ENCODE data around the gene THUMPD1. TPM values are rescaled to one million over a fixed set of nuclear protein-coding genes. Genes with fewer than 3 reads are reported as not detected.

Gene THUMPD1
- total RNA-seq, 1 experiment from 2014 or later, result 33.9 TPM

DNA sequence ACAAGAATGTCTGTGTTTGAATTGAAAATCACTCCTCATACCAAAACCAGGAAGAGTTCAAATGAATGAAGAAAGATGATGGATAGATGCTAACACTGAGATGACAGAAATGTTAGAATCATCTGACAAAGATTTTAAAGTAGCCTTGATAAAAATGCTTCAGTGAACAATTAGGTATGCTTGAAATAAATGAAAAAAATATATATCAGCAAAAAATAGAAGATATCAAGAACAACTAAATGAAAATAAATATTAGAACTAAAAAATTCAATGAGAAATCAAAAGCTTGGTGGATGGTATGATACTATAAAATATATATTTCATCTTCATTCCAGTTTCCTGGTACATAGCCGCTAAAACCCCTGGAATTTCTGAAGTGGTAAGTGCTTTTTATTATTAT is 13.6 kb upstream of the THUMPD1 start:
- H3K27ac ChIP-seq (ENCODE audit: low read depth, low read length), result no peak overlapping the region
- H3K36me3 ChIP-seq (ENCODE audit: control insufficient read depth in 1 of 2, insufficient read depth in 2 of 2, low read length in 2 of 2), result no peaks in the 10 kb centered on the region
- no peak overlapping the region for H2AFZ ChIP-seq (ENCODE audit: low read depth, low read length, poor library complexity, severe bottlenecking)
- ATAC-seq (no peak), DNase-seq (ENCODE audit: low read depth, low spot score) (no peak)
- H3K27me3 ChIP-seq (ENCODE audit: insufficient read depth, low read length), result peaks cover 25% of the 10 kb centered on the region
- ChIA-PET POLR2A (no interaction called here), RAD21 (ENCODE audit: low non-redundant PET in 1 of 2, low total read pairs in 2 of 2, uncharacterized antibody in 2 of 2, unreplicated experiment in 2 of 2) (no interaction called here), CTCF (no interaction called here)
- H3K9ac ChIP-seq (ENCODE audit: low read length), result no peak overlapping the region
- H3K4me3 ChIP-seq (replicated peaks in 1 of 2; ENCODE audit: low read depth in 1 of 2, low read length in 2 of 2), result no peak overlapping the region
- H4K20me1 ChIP-seq (ENCODE audit: insufficient read depth), result no peaks in the 10 kb centered on the region
- TF ChIP-seq JUND (IDR thresholded peaks at IDR 0.05) (no peak), SIN3A (IDR thresholded peaks at IDR 0.05; ENCODE audit: low read depth) (no peak), FOSL1 (IDR thresholded peaks at IDR 0.05; ENCODE audit: low read depth) (no peak)
- TF ChIP-seq, protein P1, sequence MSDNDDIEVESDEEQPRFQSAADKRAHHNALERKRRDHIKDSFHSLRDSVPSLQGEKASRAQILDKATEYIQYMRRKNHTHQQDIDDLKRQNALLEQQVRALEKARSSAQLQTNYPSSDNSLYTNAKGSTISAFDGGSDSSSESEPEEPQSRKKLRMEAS (IDR thresholded peaks at IDR 0.05), result no peak
- BruUV-seq (replicated peaks), result no TSS peak
- no peaks in the 10 kb centered on the region for H3K79me2 ChIP-seq (ENCODE audit: insufficient read depth, low read length)
- H3K4me2 ChIP-seq (ENCODE audit: low read length), result no peak overlapping the region
- H3K9me2 ChIP-seq (ENCODE audit: insufficient read depth), result no peaks in the 10 kb centered on the region
- no peaks in the 10 kb centered on the region for H3K9me3 ChIP-seq (ENCODE audit: control insufficient read depth in 1 of 2, insufficient read depth in 1 of 2, low read depth in 1 of 2, low read length in 2 of 2)
- intact Hi-C loops (cut with micrococcal nuclease), result no loop called here
- no peaks in the 10 kb centered on the region for H3K4me1 ChIP-seq (ENCODE audit: control insufficient read depth in 1 of 2, insufficient read depth in 2 of 2, low read length in 2 of 2)

DNA sequence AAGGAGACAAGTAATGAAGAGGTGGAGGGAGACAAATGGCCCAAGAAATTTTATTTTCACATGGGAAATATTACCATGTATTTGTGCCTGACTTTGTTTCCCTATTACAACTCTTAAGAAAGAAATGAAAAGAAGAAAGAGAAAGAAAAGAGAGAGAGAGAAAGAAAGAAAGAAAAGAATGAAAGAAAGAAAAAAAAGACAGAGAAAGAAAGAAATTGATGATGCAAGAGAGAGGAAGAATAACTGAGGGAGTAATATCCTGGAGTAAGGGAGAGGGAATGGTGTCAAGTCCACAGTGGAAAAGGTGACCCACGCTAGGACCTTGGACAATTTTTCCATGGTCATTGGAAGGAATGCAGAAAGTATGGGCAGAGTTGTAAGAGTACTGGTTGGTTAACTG is 12.1 kb upstream of the THUMPD1 start:
- no TSS peak for BruUV-seq (replicated peaks)
- intact Hi-C loops (cut with micrococcal nuclease), result no loop called here
- Histone ChIP-seq H3K9ac (ENCODE audit: low read length) (no peak overlapping the region), H3K27ac (ENCODE audit: low read depth, low read length) (no peak overlapping the region), H3K4me3 (replicated peaks in 1 of 2; ENCODE audit: low read depth in 1 of 2, low read length in 2 of 2) (no peak overlapping the region), H3K27me3 (ENCODE audit: insufficient read depth, low read length) (peaks cover 25% of the 10 kb centered on the region), H3K4me1 (ENCODE audit: control insufficient read depth in 1 of 2, insufficient read depth in 2 of 2, low read length in 2 of 2) (no peaks in the 10 kb centered on the region), H3K9me3 (ENCODE audit: control insufficient read depth in 1 of 2, insufficient read depth in 1 of 2, low read depth in 1 of 2, low read length in 2 of 2) (no peaks in the 10 kb centered on the region), H3K36me3 (ENCODE audit: control insufficient read depth in 1 of 2, insufficient read depth in 2 of 2, low read length in 2 of 2) (no peaks in the 10 kb centered on the region), H2AFZ (ENCODE audit: low read depth, low read length, poor library complexity, severe bottlenecking) (no peak overlapping the region), H3K4me2 (ENCODE audit: low read length) (no peak overlapping the region), H3K79me2 (ENCODE audit: insufficient read depth, low read length) (no peaks in the 10 kb centered on the region), H3K9me2 (ENCODE audit: insufficient read depth) (no peaks in the 10 kb centered on the region), H4K20me1 (ENCODE audit: insufficient read depth) (no peaks in the 10 kb centered on the region)
- ATAC-seq (no peak), DNase-seq (ENCODE audit: low read depth, low spot score) (no peak)
- CTCF ChIA-PET, result no interaction called here
- TF ChIP-seq FOSL1 (IDR thresholded peaks at IDR 0.05; ENCODE audit: low read depth), result no peak
- no peak for TF ChIP-seq CEBPB (IDR thresholded peaks at IDR 0.05; ENCODE audit: low read depth)
- no peak for TF ChIP-seq ELF1 (IDR thresholded peaks at IDR 0.05; ENCODE audit: borderline replicate concordance, low read depth)
- TF ChIP-seq ZNF274 (IDR thresholded peaks at IDR 0.05; ENCODE audit: low read depth, low read length), result no peak
- no peak for TF ChIP-seq CBX3 (IDR thresholded peaks at IDR 0.05; ENCODE audit: low read depth)
- TF ChIP-seq EZH2 (IDR thresholded peaks at IDR 0.05), result no peak
- TF ChIP-seq POLR2A (IDR thresholded peaks at IDR 0.05; ENCODE audit: borderline replicate concordance, extremely low read depth, insufficient read depth, insufficient read length), result no peak
- TF ChIP-seq, protein P2, sequence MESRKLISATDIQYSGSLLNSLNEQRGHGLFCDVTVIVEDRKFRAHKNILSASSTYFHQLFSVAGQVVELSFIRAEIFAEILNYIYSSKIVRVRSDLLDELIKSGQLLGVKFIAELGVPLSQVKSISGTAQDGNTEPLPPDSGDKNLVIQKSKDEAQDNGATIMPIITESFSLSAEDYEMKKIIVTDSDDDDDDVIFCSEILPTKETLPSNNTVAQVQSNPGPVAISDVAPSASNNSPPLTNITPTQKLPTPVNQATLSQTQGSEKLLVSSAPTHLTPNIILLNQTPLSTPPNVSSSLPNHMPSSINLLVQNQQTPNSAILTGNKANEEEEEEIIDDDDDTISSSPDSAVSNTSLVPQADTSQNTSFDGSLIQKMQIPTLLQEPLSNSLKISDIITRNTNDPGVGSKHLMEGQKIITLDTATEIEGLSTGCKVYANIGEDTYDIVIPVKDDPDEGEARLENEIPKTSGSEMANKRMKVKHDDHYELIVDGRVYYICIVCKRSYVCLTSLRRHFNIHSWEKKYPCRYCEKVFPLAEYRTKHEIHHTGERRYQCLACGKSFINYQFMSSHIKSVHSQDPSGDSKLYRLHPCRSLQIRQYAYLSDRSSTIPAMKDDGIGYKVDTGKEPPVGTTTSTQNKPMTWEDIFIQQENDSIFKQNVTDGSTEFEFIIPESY (IDR thresholded peaks at IDR 0.05; ENCODE audit: extremely low read depth, insufficient replicate concordance, low read length), result no peak
- no peak for TF ChIP-seq SRF (IDR thresholded peaks at IDR 0.05; ENCODE audit: low read depth)
- no peak for TF ChIP-seq JUND (IDR thresholded peaks at IDR 0.05)
- TF ChIP-seq EGR1 (IDR thresholded peaks at IDR 0.05; ENCODE audit: low read depth), result no peak
- no peak for TF ChIP-seq RAD21 (IDR thresholded peaks at IDR 0.05; ENCODE audit: low read depth)
- TF ChIP-seq TCF7L2 (IDR thresholded peaks at IDR 0.05; ENCODE audit: borderline replicate concordance, extremely low read depth, insufficient read depth, insufficient read length), result no peak
- no peak for TF ChIP-seq ZFX (IDR thresholded peaks at IDR 0.05)
- TF ChIP-seq, protein P3, sequence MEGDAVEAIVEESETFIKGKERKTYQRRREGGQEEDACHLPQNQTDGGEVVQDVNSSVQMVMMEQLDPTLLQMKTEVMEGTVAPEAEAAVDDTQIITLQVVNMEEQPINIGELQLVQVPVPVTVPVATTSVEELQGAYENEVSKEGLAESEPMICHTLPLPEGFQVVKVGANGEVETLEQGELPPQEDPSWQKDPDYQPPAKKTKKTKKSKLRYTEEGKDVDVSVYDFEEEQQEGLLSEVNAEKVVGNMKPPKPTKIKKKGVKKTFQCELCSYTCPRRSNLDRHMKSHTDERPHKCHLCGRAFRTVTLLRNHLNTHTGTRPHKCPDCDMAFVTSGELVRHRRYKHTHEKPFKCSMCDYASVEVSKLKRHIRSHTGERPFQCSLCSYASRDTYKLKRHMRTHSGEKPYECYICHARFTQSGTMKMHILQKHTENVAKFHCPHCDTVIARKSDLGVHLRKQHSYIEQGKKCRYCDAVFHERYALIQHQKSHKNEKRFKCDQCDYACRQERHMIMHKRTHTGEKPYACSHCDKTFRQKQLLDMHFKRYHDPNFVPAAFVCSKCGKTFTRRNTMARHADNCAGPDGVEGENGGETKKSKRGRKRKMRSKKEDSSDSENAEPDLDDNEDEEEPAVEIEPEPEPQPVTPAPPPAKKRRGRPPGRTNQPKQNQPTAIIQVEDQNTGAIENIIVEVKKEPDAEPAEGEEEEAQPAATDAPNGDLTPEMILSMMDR (IDR thresholded peaks at IDR 0.05 in 2 of 3, conservative IDR thresholded peaks at IDR 0.05 in 1 of 3; ENCODE audit: borderline replicate concordance in 1 of 3, insufficient read depth in 1 of 3, low read depth in 2 of 3, low read length in 2 of 3), result no peak
- TF ChIP-seq, protein P1 (IDR thresholded peaks at IDR 0.05), result no peak
- no peak for TF ChIP-seq YY1 (IDR thresholded peaks at IDR 0.05; ENCODE audit: extremely low read depth, insufficient replicate concordance, low read depth, low read length)
- POLR2A ChIA-PET, result no interaction called here
- RAD21 ChIA-PET (ENCODE audit: low non-redundant PET in 1 of 2, low total read pairs in 2 of 2, uncharacterized antibody in 2 of 2, unreplicated experiment in 2 of 2), result no interaction called here

All from HCT116 (cell line).